HG03432 (cell line): Measurements from ENCODE around the gene NF2.

Experiments
- ATAC-seq: cut with Tn5 transposase; IDR thresholded peaks from one replicate; pipeline ENCODE4 v1.9.1; 2021; ENCODE audit warnings: mild to moderate bottlenecking, moderate library complexity; ENCODE audit not compliant: unreplicated experiment

The NF2 gene

GRCh38 chr22:29629903-29630516, 26.6 kb downstream of the NF2 start:
- no peak for ATAC-seq

GRCh38 chr22:29630987-29631386, 27.6 kb downstream of the NF2 start:
- ATAC-seq: no peak

- ATAC-seq: no peak
Observed at GRCh38 chr22:29631725-29632124, 28.3 kb downstream of the NF2 start.

GRCh38 chr22:29632672-29633071, 29.2 kb downstream of the NF2 start:
- ATAC-seq: no peak

- ATAC-seq: no peak
Observed at GRCh38 chr22:29633514-29634312, 30.3 kb downstream of the NF2 start.

- no peak for ATAC-seq
Observed at GRCh38 chr22:29634847-29635246, 31.4 kb downstream of the NF2 start.

GRCh38 chr22:29635734-29636357, 32.4 kb downstream of the NF2 start:
- ATAC-seq: no peak

GRCh38 chr22:29636751-29637150, 33.3 kb downstream of the NF2 start:
- ATAC-seq: no peak

GRCh38 chr22:29637181-29637580, 33.7 kb downstream of the NF2 start:
- ATAC-seq: no peak

GRCh38 chr22:29638678-29639077, 35.2 kb downstream of the NF2 start:
- no peak for ATAC-seq

- ATAC-seq: no peak
Observed at GRCh38 chr22:29639096-29639495, 35.7 kb downstream of the NF2 start.

- no peak for ATAC-seq
Observed at GRCh38 chr22:29641042-29641699, 37.7 kb downstream of the NF2 start.

- ATAC-seq: no peak
Observed at GRCh38 chr22:29641700-29642330, 38.4 kb downstream of the NF2 start.

GRCh38 chr22:29642694-29643093, 39.3 kb downstream of the NF2 start:
- no peak for ATAC-seq

GRCh38 chr22:29647954-29648737, 44.7 kb downstream of the NF2 start:
- ATAC-seq: no peak

GRCh38 chr22:29650370-29650769, 46.9 kb downstream of the NF2 start:
- ATAC-seq: no peak

- ATAC-seq: no peak
Observed at GRCh38 chr22:29651652-29652051, 48.2 kb downstream of the NF2 start.

GRCh38 chr22:29654420-29654819, 51.0 kb downstream of the NF2 start:
- ATAC-seq: no peak

GRCh38 chr22:29654882-29655281, 51.4 kb downstream of the NF2 start:
- ATAC-seq: no peak

GRCh38 chr22:29658176-29658575, 54.7 kb downstream of the NF2 start:
- ATAC-seq: no peak
